GM21515 (cell line): ENCODE results near the gene GPRIN1.

Experiments
- ATAC-seq: cut with Tn5 transposase; IDR thresholded peaks from one replicate; pipeline ENCODE4 v1.9.1; 2021; ENCODE audit not compliant: unreplicated experiment

Gene GPRIN1

GRCh38 chr5:176625512-176625911 is 15.6 kb upstream of the GPRIN1 start:
- ATAC-seq = no peak

GRCh38 chr5:176624938-176625337 is 15.0 kb upstream of the GPRIN1 start:
- no peak for ATAC-seq

GRCh38 chr5:176624142-176624541 is 14.2 kb upstream of the GPRIN1 start:
- ATAC-seq = no peak

GRCh38 chr5:176621661-176622079 is 11.7 kb upstream of the GPRIN1 start:
- ATAC-seq = no peak

- ATAC-seq = no peak
These were observed 10.5 kb upstream of the GPRIN1 start for GRCh38 chr5:176620333-176620981.

GRCh38 chr5:176619569-176620332 is 9.8 kb upstream of the GPRIN1 start:
- no peak for ATAC-seq

GRCh38 chr5:176619203-176619568 is 9.2 kb upstream of the GPRIN1 start:
- peak; percentile 68 for ATAC-seq

- ATAC-seq = no peak
These were observed 8.8 kb upstream of the GPRIN1 start for GRCh38 chr5:176618783-176619182.

GRCh38 chr5:176616511-176616910 is 6.6 kb upstream of the GPRIN1 start:
- no peak for ATAC-seq

GRCh38 chr5:176614805-176615478 is 5.0 kb upstream of the GPRIN1 start:
- ATAC-seq = no peak

- no peak for ATAC-seq
These were observed 2.9 kb upstream of the GPRIN1 start for GRCh38 chr5:176612855-176613254.

GRCh38 chr5:176612008-176612407 is 2.1 kb upstream of the GPRIN1 start:
- no peak for ATAC-seq

GRCh38 chr5:176611435-176611834 is 1.5 kb upstream of the GPRIN1 start:
- ATAC-seq = no peak

- ATAC-seq = peak; percentile 20
These were observed 448 bp upstream of the GPRIN1 start for GRCh38 chr5:176610435-176610773.

- peak; percentile 13 for ATAC-seq
These were observed 826 bp downstream of the GPRIN1 start for GRCh38 chr5:176608937-176609723.

- ATAC-seq = no peak
These were observed 1.7 kb downstream of the GPRIN1 start for GRCh38 chr5:176608142-176608705.

GRCh38 chr5:176606875-176607274 is 3.1 kb downstream of the GPRIN1 start:
- ATAC-seq = no peak

GRCh38 chr5:176606032-176606431 is 3.9 kb downstream of the GPRIN1 start:
- ATAC-seq = no peak

- no peak for ATAC-seq
These were observed 6.9 kb downstream of the GPRIN1 start for GRCh38 chr5:176603091-176603490.

- no peak for ATAC-seq
These were observed 8.0 kb downstream of the GPRIN1 start for GRCh38 chr5:176601901-176602482.
